H1 (cell line): Measurements from ENCODE around the gene OLAH. TPM values are rescaled to one million over a fixed set of nuclear protein-coding genes. Genes with fewer than 3 reads are reported as not detected.

Source experiments
- CREB1 ChIP-seq: IDR thresholded peaks from 2 replicates; pipeline ENCODE4 v1.6.1; 2012; ENCODE audit warnings: inconsistent platforms
- GTF2F1 ChIP-seq: IDR thresholded peaks from 2 replicates; pipeline ENCODE4 v1.6.1; 2012; ENCODE audit warnings: low read depth, low read length, improper control_type of control experiment, borderline replicate concordance
- HDAC2 ChIP-seq, 2 experiments: fragments of 300-600 bp in 1 of 2; sonication (generic) in 1 of 2; IDR thresholded peaks; 2 replicates each; pipeline ENCODE4 v1.6.1; 2011 to 2012; ENCODE audit warnings: low read depth in 2 of 2, low read length in 2 of 2, mild to moderate bottlenecking in 2 of 2, moderate library complexity in 2 of 2, borderline replicate concordance in 1 of 2, inconsistent platforms in 1 of 2
- RBBP5 ChIP-seq: IDR thresholded peaks from 2 replicates; pipeline ENCODE4 v1.7.1; 2012; ENCODE audit warnings: low read depth, mild to moderate bottlenecking, inconsistent platforms, low read length, moderate library complexity, borderline replicate concordance
- RXRA ChIP-seq: IDR thresholded peaks from 2 replicates; pipeline ENCODE4 v1.6.1; 2011; ENCODE audit warnings: low read depth, mild to moderate bottlenecking, low read length, moderate library complexity; ENCODE audit not compliant: insufficient read depth
- SIRT6 ChIP-seq: IDR thresholded peaks from one replicate; pipeline ENCODE4 v1.7.1; 2012; ENCODE audit warnings: low read length, inconsistent platforms
- TAF7 ChIP-seq: optimal IDR thresholded peaks from 2 replicates; pipeline ENCODE3; 2011; ENCODE audit warnings: low read depth, mild to moderate bottlenecking, inconsistent platforms, low read length, moderate library complexity, borderline replicate concordance
- ZNF274 ChIP-seq: IDR thresholded peaks from 2 replicates; pipeline ENCODE4 v1.7.0; 2012; ENCODE audit warnings: low read length, borderline replicate concordance; ENCODE audit errors: extremely low read depth
- polyA plus RNA-seq, 7 experiments: library from polyadenylated mRNA; depleted of rRNA in 3 of 7; stranded (reverse) in 5 of 7; unstranded in 2 of 7; fragments of >200 nt in 5 of 7; fragments of 200-250 nt in 2 of 7; gene quantifications; 1 replicate in 5 of 7; 2 replicates in 1 of 7; 4 replicates in 1 of 7; pipeline versions ENCODE4 v1.2.1 to v1.2.3, GENCODE V29; 2011 to 2013; ENCODE audit warnings: missing spikeins in 2 of 7, mixed read lengths in 2 of 7
- total RNA-seq: library from RNA; stranded (reverse); fragmentation: NEBNext Ultra II Directional; extraction: Animal tissue kit (Norgen Biotek cat#: 25700); gene quantifications from 2 replicates; pipeline ENCODE4 v1.2.1, GENCODE V29; 2021
- TF ChIP-seq, protein P1 (sequence below): IDR thresholded peaks from 2 replicates; pipeline ENCODE4 v1.6.1; 2011; ENCODE audit warnings: low read depth, mild to moderate bottlenecking, low read length; ENCODE audit not compliant: insufficient read depth

The OLAH gene
- total and polyA plus RNA-seq, 2 of the 8 experiments (the other 6 are each of a cell fraction or from before 2014, with no cell fraction given) = not detected

DNA sequence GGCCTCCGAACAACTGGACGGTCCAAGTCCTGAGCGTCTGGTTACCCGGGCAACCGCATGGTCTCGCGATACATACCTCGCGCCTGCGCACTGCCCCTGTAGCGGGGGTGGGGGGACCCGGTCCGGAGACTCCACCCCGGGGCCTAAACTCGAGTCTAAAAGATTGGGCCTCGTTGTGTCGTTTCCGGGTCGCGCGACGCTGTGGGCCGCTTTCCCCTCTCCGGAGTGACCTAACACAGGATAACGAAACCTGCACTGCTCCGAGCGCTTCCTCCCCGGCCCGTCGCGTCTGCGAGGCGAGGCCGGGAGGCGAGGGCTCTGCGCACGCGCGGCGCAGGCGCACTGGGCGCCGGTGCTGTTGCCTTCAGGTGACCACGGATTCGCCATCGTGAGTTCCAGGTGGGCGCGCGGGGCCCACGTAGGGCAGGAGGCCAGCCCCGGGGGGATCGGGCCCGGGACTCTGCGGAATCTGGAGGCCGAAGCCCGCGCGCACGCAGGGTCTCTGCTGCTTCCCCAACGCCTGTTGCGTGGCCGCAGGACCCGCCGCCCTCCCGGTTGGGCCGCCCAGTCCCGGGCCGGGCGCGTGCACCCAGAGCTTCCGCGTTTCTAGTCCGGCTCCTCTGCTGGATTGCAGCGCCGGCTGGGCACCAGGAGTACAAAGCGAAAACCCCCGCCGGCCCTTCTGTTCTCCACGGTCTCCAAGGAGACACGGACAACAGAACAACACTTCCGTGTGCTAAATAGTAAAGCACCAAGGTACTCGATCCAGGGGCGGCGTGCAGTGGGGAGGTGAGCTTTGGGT is 53.5 kb downstream of the OLAH start, which contains the start of gene RPP38 (continued):
- TF ChIP-seq RXRA = no peak
- TF ChIP-seq HDAC2 (IDR thresholded peaks at IDR 0.05; ENCODE audit: borderline replicate concordance in 1 of 2, low read depth in 2 of 2, low read length in 2 of 2) = peak in 1 of 2 experiments; percentile 82; a peak in 2 of 4 replicates
- no peak for TF ChIP-seq GTF2F1
- TF ChIP-seq TAF7 = no peak
- TF ChIP-seq RBBP5 = peak; percentile 50; the same call in 1 of the 2 replicates
- TF ChIP-seq SIRT6 = no peak
- no peak for TF ChIP-seq CREB1
- TF ChIP-seq ZNF274 = no peak
- TF ChIP-seq, protein P1, sequence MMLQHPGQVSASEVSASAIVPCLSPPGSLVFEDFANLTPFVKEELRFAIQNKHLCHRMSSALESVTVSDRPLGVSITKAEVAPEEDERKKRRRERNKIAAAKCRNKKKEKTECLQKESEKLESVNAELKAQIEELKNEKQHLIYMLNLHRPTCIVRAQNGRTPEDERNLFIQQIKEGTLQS = no peak
